K562 (cell line): ENCODE measurements around the gene ZSWIM6. TPM values are rescaled to one million over a fixed set of nuclear protein-coding genes. Genes with fewer than 3 reads are reported as not detected.

ENCODE experiments used
- ATAC-seq: fragments of 200-7000 bp; cut with Tn5 transposase; 3 replicates; pipeline ENCODE4 v1.9.1; 2020; ENCODE audit warnings: moderate library complexity
- BruUV-seq: library from RNA; stranded (reverse); fragments of 400-500 nt; replicated peaks from 2 replicates; lab custom pipeline; 2021; lab: Mats Ljungman, UMichigan
- CTCF ChIA-PET: fragments of 300-600 bp; formaldehyde crosslinking; extraction: SDS; loops from one replicate; lab custom pipeline; 2021; ENCODE audit warnings: low intra/inter-chr PET ratio; lab: Yijun Ruan, JAX
- POLR2A ChIA-PET: fragments of 300-600, 350-650 bp; sonication (Branson Sonifier 250); formaldehyde crosslinking; extraction: SDS; loops from one replicate; lab custom pipeline; 2021; ENCODE audit warnings: antibody characterized with exemption, inconsistent platforms; lab: Yijun Ruan, JAX
- DNase-seq, 4 experiments: peaks; one replicate each; pipeline versions ENCODE4 v3.0.0 to v3.0.0-alpha.2; 2011 to 2018; ENCODE audit warnings: low spot score in 3 of 4, mixed read lengths in 3 of 4; ENCODE audit errors: extremely low read depth in 1 of 4
- FAIRE-seq: peaks from 2 replicates; lab custom pipeline; 2011; peaks lifted over from hg19 to GRCh38; lab: Jason Lieb, UNC
- H2AFZ ChIP-seq: 2 replicates; pipeline ENCODE4 v1.6.0; 2011; ENCODE audit warnings: low read depth, low read length, control low read depth, inconsistent platforms
- H3K27ac ChIP-seq: fragments of 200-600 bp; 3 replicates; pipeline ENCODE4 v1.8.0; 2011; ENCODE audit warnings: low read depth, mild to moderate bottlenecking, control low read depth, inconsistent platforms, low read length, moderate library complexity, mixed read lengths; ENCODE audit errors: extremely low read depth
- H3K27me3 ChIP-seq, 2 experiments: fragments of 300-600 bp in 1 of 2; 2 replicates in 1 of 2; 3 replicates in 1 of 2; pipeline versions ENCODE4 v1.6.0 to v1.8.0; 2011; ENCODE audit warnings: inconsistent platforms in 2 of 2, low read length in 2 of 2, mild to moderate bottlenecking in 1 of 2, mixed read lengths in 1 of 2, moderate library complexity in 1 of 2; ENCODE audit not compliant: control insufficient read depth in 2 of 2, insufficient read depth in 2 of 2
- H3K36me3 ChIP-seq: fragments of 300-600 bp; 3 replicates; pipeline ENCODE4 v1.8.0; 2011; ENCODE audit warnings: mild to moderate bottlenecking, low read length, inconsistent platforms; ENCODE audit not compliant: control insufficient read depth, insufficient read depth
- H3K4me1 ChIP-seq, 2 experiments: fragments of 200-600 bp in 1 of 2; replicated peaks in 1 of 2; 2 replicates in 1 of 2; 3 replicates in 1 of 2; pipeline versions ENCODE4 v1.5.1 to v1.8.0; 2011; ENCODE audit warnings: inconsistent platforms in 2 of 2, low read length in 2 of 2, mild to moderate bottlenecking in 1 of 2, mixed read lengths in 1 of 2, moderate library complexity in 1 of 2; ENCODE audit not compliant: control insufficient read depth in 2 of 2, insufficient read depth in 2 of 2
- H3K4me2 ChIP-seq: 2 replicates; pipeline ENCODE4 v1.6.1; 2011; ENCODE audit warnings: low read length, control low read depth, inconsistent platforms, mixed read lengths; ENCODE audit not compliant: insufficient read depth
- H3K4me3 ChIP-seq: fragments of 200-600 bp; sonication (generic), shearing (Covaris generic); 2 replicates; pipeline ENCODE4 v1.5.1; 2016; ENCODE audit warnings: control low read depth, inconsistent platforms
- H3K79me2 ChIP-seq: fragments of 200-600 bp; 3 replicates; pipeline ENCODE4 v1.8.0; 2011; ENCODE audit warnings: low read length, inconsistent platforms; ENCODE audit not compliant: control insufficient read depth, insufficient read depth
- H3K9ac ChIP-seq, 2 experiments: 2 replicates each; pipeline versions ENCODE4 v1.6.0 to v1.6.1; 2011; ENCODE audit warnings: low read depth in 2 of 2, low read length in 2 of 2, control low read depth in 1 of 2, inconsistent platforms in 1 of 2, mild to moderate bottlenecking in 1 of 2, mixed read lengths in 1 of 2; ENCODE audit not compliant: insufficient read depth in 1 of 2
- H3K9me1 ChIP-seq: one replicate; pipeline ENCODE4 v1.6.0; 2011; ENCODE audit warnings: inconsistent platforms, mild to moderate bottlenecking, low read length, moderate library complexity; ENCODE audit not compliant: control insufficient read depth, insufficient read depth
- H3K9me3 ChIP-seq: replicated peaks from 2 replicates; pipeline ENCODE4 v1.5.1; 2011; ENCODE audit warnings: low read depth, low read length, inconsistent platforms; ENCODE audit not compliant: control insufficient read depth, insufficient read depth
- H4K20me1 ChIP-seq: replicated peaks from 2 replicates; pipeline ENCODE4 v1.6.1; 2011; ENCODE audit warnings: low read length, inconsistent platforms, mixed read lengths; ENCODE audit not compliant: control insufficient read depth, insufficient read depth
- CBFB ChIP-seq: sonication (generic); formaldehyde crosslinking; IDR thresholded peaks from 2 replicates; pipeline ENCODE4 v1.4.0; 2020; ENCODE audit warnings: mild to moderate bottlenecking, missing genetic modification reagents
- COPS2 ChIP-seq: fragments of 450-650 bp; conservative IDR thresholded peaks from 2 replicates; pipeline ENCODE4 v1.6.1; 2016; ENCODE audit warnings: mild to moderate bottlenecking, moderate library complexity
- FOXP4 ChIP-seq: sonication (generic); formaldehyde crosslinking; IDR thresholded peaks from 2 replicates; pipeline ENCODE4 v1.8.0; 2022; ENCODE audit warnings: mild to moderate bottlenecking, missing genetic modification reagents, borderline replicate concordance
- NR2C2 ChIP-seq, 2 experiments: fragments of 200-800 bp in 1 of 2; sonication (Bioruptor generic) in 1 of 2; sonication (generic) in 1 of 2; formaldehyde crosslinking in 1 of 2; IDR thresholded peaks; 2 replicates each; pipeline versions ENCODE4 v1.6.1 to v1.8.0; 2016 to 2022; ENCODE audit warnings: mild to moderate bottlenecking in 1 of 2, missing compliant biosample characterization in 1 of 2, missing genetic modification characterization in 1 of 2, missing genetic modification reagents in 1 of 2
- PML ChIP-seq: IDR thresholded peaks from 2 replicates; pipeline ENCODE4 v1.6.1; 2012; ENCODE audit warnings: low read length, inconsistent platforms
- PRPF4 ChIP-seq: fragments of 200-400 bp; formaldehyde crosslinking; IDR thresholded peaks from one replicate; pipeline ENCODE4 v1.6.1; 2017; ENCODE audit warnings: low read length, low read depth, mild to moderate bottlenecking; ENCODE audit not compliant: insufficient read depth, poor library complexity, severe bottlenecking
- ZEB2 ChIP-seq: fragments of 450-650 bp; IDR thresholded peaks from 2 replicates; pipeline ENCODE4 v1.6.1; 2016
- ZNF12 ChIP-seq: sonication (generic); formaldehyde crosslinking; IDR thresholded peaks from 2 replicates; pipeline ENCODE4 v1.4.0; 2020; ENCODE audit warnings: mild to moderate bottlenecking, missing genetic modification reagents
- ZNF584 ChIP-seq: fragments of 200-800 bp; sonication (Bioruptor generic); IDR thresholded peaks from 2 replicates; pipeline ENCODE4 v1.6.1; 2016; ENCODE audit warnings: low read depth, mild to moderate bottlenecking, missing genetic modification characterization, missing compliant biosample characterization
- WGBS: fragments of 100-300 bp; shearing (Covaris generic); methylation state at CpG from one replicate; pipeline ENCODE4 v1.1.6; 2016; ENCODE audit warnings: low coverage, mixed read lengths; ENCODE audit not compliant: insufficient coverage; ENCODE audit errors: missing lambda C conversion rate; 5-methylcytosine and 5-hydroxymethylcytosine counted together
- in situ Hi-C: fragments of 300-500 bp; cut with MboI; formaldehyde crosslinking; loops from 4 replicates; pipeline ENCODE4 v1.15.0; 2018; ENCODE audit warnings: inconsistent platforms, mixed read lengths
- intact Hi-C: fragments of 100-400 bp; cut with micrococcal nuclease; formaldehyde crosslinking; loops from 2 replicates; pipeline ENCODE4 v1.14.2; 2022
- polyA plus RNA-seq, 8 experiments: library from polyadenylated mRNA; depleted of rRNA in 4 of 8; stranded (reverse) in 5 of 8; unstranded in 3 of 8; fragments of >200 nt; fragmentation: Nextera tagmentation in 2 of 8; fragmentation: Illumina TruSeq in 1 of 8; extraction: Ambion mirVana in 2 of 8; extraction: Trizol in 1 of 8; gene quantifications; 2 replicates each; pipeline versions ENCODE4 v1.2.1 to v1.2.3, GENCODE V29; 2011 to 2014; ENCODE audit warnings: inconsistent platforms in 1 of 8, missing spikeins in 1 of 8
- total RNA-seq, 7 experiments: library from RNA; depleted of rRNA in 6 of 7; stranded (reverse); fragments of >200 nt in 6 of 7; fragmentation: Illumina TruSeq in 2 of 7; extraction: Trizol in 2 of 7; gene quantifications; 2 replicates each; pipeline versions ENCODE4 v1.2.1 to v1.2.3, GENCODE V29; 2011 to 2021; ENCODE audit warnings: low replicate concordance in 1 of 7

Gene ZSWIM6
- total and polyA plus RNA-seq, 9 of the 15 experiments (the other 6 are each of a cell fraction or from before 2014, with no cell fraction given) = 0.81 to 3.2 (median 2.0) TPM

GRCh38 chr5:61559146-61559545 lies 227.1 kb downstream of the ZSWIM6 start:
- no peak for FAIRE-seq
- POLR2A ChIA-PET = interaction anchor here (0.8 kb wide), 1 partner anchor 14 kb away, joined by 3 read pairs; no protein-coding TSS in a partner anchor
- Histone ChIP-seq H3K4me1 (no peaks in the 10 kb centered on the region), H3K9me1 (no peaks in the 10 kb centered on the region), H2AFZ (no peak overlapping the region), H3K27me3 (peaks cover 2% of the 10 kb centered on the region in 2 experiments; a peak in 1 of 5 replicates), H4K20me1 (no peaks in the 10 kb centered on the region), H3K36me3 (no peaks in the 10 kb centered on the region), H3K27ac (no peak overlapping the region), H3K79me2 (no peaks in the 10 kb centered on the region), H3K4me2 (no peak overlapping the region), H3K9ac (no peak overlapping the region), H3K4me3 (no peak overlapping the region), H3K9me3 (no peaks in the 10 kb centered on the region)
- intact Hi-C loops = no loop called here
- CTCF ChIA-PET = no interaction called here
- in situ Hi-C loops = no loop called here
- TF ChIP-seq PML (no peak), CBFB (CRISPR knock-in tag) (no peak), PRPF4 (no peak)
- ATAC-seq = no peak
- BruUV-seq = no TSS peak
- DNase-seq = no peak

- TF ChIP-seq ZEB2 = no peak
- TF ChIP-seq COPS2 = no peak
- no peak for TF ChIP-seq FOXP4 (CRISPR knock-in tag)
- TF ChIP-seq ZNF12 (CRISPR knock-in tag) = no peak
- no peak for TF ChIP-seq NR2C2 (CRISPR knock-in tag; IDR thresholded peaks at IDR 0.05)
- TF ChIP-seq NR2C2 (tag; IDR thresholded peaks at IDR 0.05) = no peak
- no peak for TF ChIP-seq ZNF584
- Histone ChIP-seq H3K4me3 (no peak overlapping the region), H2AFZ (no peak overlapping the region), H3K79me2 (no peaks in the 10 kb centered on the region), H3K27me3 (peaks cover 2 to 7% of the 10 kb centered on the region in 2 experiments; a peak in 1 of 5 replicates), H3K4me2 (no peak overlapping the region), H3K4me1 (no peaks in the 10 kb centered on the region), H3K9me3 (no peaks in the 10 kb centered on the region), H3K36me3 (no peaks in the 10 kb centered on the region), H3K9me1 (no peaks in the 10 kb centered on the region), H4K20me1 (no peaks in the 10 kb centered on the region), H3K27ac (no peak overlapping the region), H3K9ac (no peak overlapping the region)
- POLR2A ChIA-PET = no interaction called here
- WGBS = 6% methylated on average over 1 of the region's 1 CpG
- no peak for FAIRE-seq
- in situ Hi-C loops = no loop called here
- BruUV-seq = no TSS peak
- CTCF ChIA-PET = no interaction called here
- ATAC-seq = no peak
- intact Hi-C loops = no loop called here
- no peak for DNase-seq
Observed at GRCh38 chr5:61559722-61560121, 227.7 kb downstream of the ZSWIM6 start.
